ENCODE results near the gene KCNIP4.

DNA sequence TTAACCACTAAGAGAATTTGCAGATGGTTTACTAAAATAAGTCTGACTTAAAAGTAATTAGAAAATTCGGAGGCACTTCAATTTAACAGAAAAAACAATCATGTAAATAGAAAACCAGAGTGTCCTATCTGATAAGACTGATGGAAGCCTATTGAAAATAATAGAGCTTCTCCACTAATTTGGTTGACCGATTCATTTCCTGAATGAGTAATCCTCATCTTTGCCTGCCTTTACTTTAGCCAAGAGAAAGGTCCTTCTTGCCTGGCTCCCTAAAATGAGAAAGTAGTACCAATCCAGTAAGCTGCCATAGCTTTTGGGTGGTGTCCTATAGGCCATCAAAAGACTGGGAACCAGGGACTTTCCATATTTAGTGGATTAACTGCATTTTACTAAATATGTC lies 48.4 kb downstream of the KCNIP4 start:
- TF ChIP-seq, protein P1, sequence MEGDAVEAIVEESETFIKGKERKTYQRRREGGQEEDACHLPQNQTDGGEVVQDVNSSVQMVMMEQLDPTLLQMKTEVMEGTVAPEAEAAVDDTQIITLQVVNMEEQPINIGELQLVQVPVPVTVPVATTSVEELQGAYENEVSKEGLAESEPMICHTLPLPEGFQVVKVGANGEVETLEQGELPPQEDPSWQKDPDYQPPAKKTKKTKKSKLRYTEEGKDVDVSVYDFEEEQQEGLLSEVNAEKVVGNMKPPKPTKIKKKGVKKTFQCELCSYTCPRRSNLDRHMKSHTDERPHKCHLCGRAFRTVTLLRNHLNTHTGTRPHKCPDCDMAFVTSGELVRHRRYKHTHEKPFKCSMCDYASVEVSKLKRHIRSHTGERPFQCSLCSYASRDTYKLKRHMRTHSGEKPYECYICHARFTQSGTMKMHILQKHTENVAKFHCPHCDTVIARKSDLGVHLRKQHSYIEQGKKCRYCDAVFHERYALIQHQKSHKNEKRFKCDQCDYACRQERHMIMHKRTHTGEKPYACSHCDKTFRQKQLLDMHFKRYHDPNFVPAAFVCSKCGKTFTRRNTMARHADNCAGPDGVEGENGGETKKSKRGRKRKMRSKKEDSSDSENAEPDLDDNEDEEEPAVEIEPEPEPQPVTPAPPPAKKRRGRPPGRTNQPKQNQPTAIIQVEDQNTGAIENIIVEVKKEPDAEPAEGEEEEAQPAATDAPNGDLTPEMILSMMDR (IDR thresholded peaks at IDR 0.05), result no peak
- TF ChIP-seq POLR2A (IDR thresholded peaks at IDR 0.05), result no peak

All from heart left ventricle (tissue), 13 donors.